Muscle of leg (tissue), 11 donors: Measurements from ENCODE around the gene PROX1. TPM values are rescaled to one million over a fixed set of nuclear protein-coding genes. Genes with fewer than 3 reads are reported as not detected.

Experiments used
- DNase-seq: peaks from one replicate; pipeline ENCODE4 v3.0.0; 2013
- H3K27ac ChIP-seq: one replicate; pipeline ENCODE4 v1.5.1; 2013; ENCODE audit warnings: mild to moderate bottlenecking, low read length, control low read depth
- H3K27me3 ChIP-seq: one replicate; pipeline ENCODE4 v1.6.1; 2013; ENCODE audit warnings: low read length; ENCODE audit not compliant: control insufficient read depth, insufficient read depth
- H3K36me3 ChIP-seq: one replicate; pipeline ENCODE4 v1.6.1; 2013; ENCODE audit warnings: low read length; ENCODE audit not compliant: control insufficient read depth, insufficient read depth
- H3K4me1 ChIP-seq: one replicate; pipeline ENCODE4 v1.6.1; 2013; ENCODE audit warnings: low read length; ENCODE audit not compliant: control insufficient read depth, insufficient read depth
- H3K4me3 ChIP-seq: one replicate; pipeline ENCODE4 v1.5.1; 2013; ENCODE audit warnings: low read length, control low read depth
- H3K9me3 ChIP-seq: replicated peaks from 2 replicates; pipeline ENCODE4 v1.6.1; 2013; ENCODE audit warnings: low read depth, low read length; ENCODE audit not compliant: control insufficient read depth
- WGBS: methylation state at CpG from one replicate; pipeline ENCODE4 v1.1.5; 2013; ENCODE audit warnings: missing lambda C conversion rate; ENCODE audit not compliant: insufficient coverage; 5-methylcytosine and 5-hydroxymethylcytosine counted together
- polyA plus RNA-seq, 8 donors: library from polyadenylated mRNA; unstranded; fragments of 120-200 nt; gene quantifications; one replicate each; pipeline versions ENCODE4 v1.2.1 to v1.2.3, GENCODE V29; 2013; ENCODE audit warnings: inconsistent platforms in 1 of 8, low replicate concordance in 1 of 8; ENCODE audit not compliant: insufficient read length in 8 of 8, insufficient read depth in 1 of 8
- total RNA-seq: library from RNA; stranded (reverse); fragments of 120-200 nt; gene quantifications from one replicate; pipeline ENCODE4 v1.2.4, GENCODE V29; 2013

PROX1 gene
- total and polyA plus RNA-seq, 9 donors: 6.5 to 13.8 (median 10.5) TPM

DNA sequence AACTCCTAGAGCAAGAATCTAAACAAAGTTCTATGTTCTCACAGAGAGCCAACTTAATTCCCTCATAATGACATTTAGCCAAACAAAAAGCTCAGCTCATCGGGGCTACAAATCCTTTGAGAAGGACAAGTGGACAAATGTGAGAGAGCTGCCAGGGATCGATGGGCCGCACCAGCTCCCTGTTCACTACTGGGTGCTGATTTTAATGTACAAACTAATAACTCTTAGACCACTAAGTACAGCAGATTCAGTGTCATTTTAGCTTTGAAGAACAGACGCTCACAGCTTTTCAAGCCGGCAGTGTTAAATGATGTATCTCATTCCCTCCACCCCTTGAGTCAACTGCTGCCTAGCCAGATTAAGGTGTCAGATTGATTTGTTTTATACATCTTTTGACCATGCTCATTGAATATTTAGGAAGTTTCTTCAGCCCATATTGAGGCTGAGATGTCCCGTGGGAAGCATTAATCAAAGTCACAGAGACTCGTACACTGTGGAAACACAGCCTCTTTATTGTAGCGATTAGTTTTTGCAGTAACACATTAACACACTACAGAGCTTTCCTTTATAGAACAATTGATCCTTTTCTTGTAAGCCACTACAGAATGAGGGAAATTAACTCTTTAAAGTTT, 21.1 kb downstream of the PROX1 start:
- H3K9me3 ChIP-seq: no peaks in the 10 kb centered on the region
- peaks cover 11% of the 10 kb centered on the region for H3K36me3 ChIP-seq
- peaks cover 5% of the 10 kb centered on the region for H3K4me1 ChIP-seq
- no peak for DNase-seq
- no CpG with 5 or more reads among the region's 8 CpGs for WGBS
- H3K4me3 ChIP-seq: no peak overlapping the region
- H3K27me3 ChIP-seq: no peaks in the 10 kb centered on the region
- no peak overlapping the region for H3K27ac ChIP-seq

GRCh38 chr1:214009423-214010196, 21.8 kb downstream of the PROX1 start:
- no peak for DNase-seq
- Histone ChIP-seq H3K36me3 (peaks cover 11% of the 10 kb centered on the region), H3K27me3 (no peaks in the 10 kb centered on the region), H3K9me3 (no peaks in the 10 kb centered on the region), H3K27ac (no peak overlapping the region), H3K4me3 (no peak overlapping the region), H3K4me1 (peaks cover 5% of the 10 kb centered on the region)
- WGBS: 77% methylated on average over 7 of the region's 14 CpGs

DNA sequence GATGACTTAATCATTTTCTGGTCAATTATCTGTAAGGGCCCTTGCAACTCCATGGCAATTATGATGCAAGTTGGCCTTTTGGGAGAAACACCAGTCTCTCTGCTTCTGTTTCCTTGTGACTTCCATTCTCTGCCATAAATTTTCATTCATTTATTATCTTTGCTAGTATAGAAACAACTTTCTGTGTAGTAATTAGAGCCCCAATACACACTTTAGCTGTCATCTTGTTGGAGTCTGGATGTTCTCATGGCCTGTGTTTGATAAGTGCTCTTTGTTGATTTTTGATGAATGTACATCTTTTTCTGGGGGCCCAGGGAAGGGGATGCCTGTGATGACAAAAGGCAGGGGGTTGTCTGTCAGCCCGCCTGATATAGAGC, 22.4 kb downstream of the PROX1 start:
- Histone ChIP-seq H3K27me3 (no peaks in the 10 kb centered on the region), H3K27ac (no peak overlapping the region), H3K36me3 (peaks cover 9% of the 10 kb centered on the region), H3K9me3 (no peaks in the 10 kb centered on the region), H3K4me3 (no peak overlapping the region), H3K4me1 (peaks cover 5% of the 10 kb centered on the region)
- DNase-seq: no peak
- 80% methylated on average over 1 of the region's 1 CpG for WGBS

GRCh38 chr1:214010717-214011116, 22.9 kb downstream of the PROX1 start:
- Histone ChIP-seq H3K36me3 (peaks cover 9% of the 10 kb centered on the region), H3K9me3 (no peaks in the 10 kb centered on the region), H3K27ac (no peak overlapping the region), H3K27me3 (no peaks in the 10 kb centered on the region), H3K4me1 (peaks cover 5% of the 10 kb centered on the region), H3K4me3 (no peak overlapping the region)
- 83% methylated on average over 1 of the region's 2 CpGs for WGBS
- no peak for DNase-seq

- Histone ChIP-seq H3K36me3 (peaks cover 10% of the 10 kb centered on the region), H3K4me1 (peaks cover 5% of the 10 kb centered on the region), H3K27ac (no peak overlapping the region), H3K27me3 (no peaks in the 10 kb centered on the region), H3K9me3 (no peaks in the 10 kb centered on the region), H3K4me3 (no peak overlapping the region)
- DNase-seq: no peak
- WGBS: no CpG with 5 or more reads among the region's 2 CpGs
Observed at GRCh38 chr1:214012418-214012817, 24.6 kb downstream of the PROX1 start.

DNA sequence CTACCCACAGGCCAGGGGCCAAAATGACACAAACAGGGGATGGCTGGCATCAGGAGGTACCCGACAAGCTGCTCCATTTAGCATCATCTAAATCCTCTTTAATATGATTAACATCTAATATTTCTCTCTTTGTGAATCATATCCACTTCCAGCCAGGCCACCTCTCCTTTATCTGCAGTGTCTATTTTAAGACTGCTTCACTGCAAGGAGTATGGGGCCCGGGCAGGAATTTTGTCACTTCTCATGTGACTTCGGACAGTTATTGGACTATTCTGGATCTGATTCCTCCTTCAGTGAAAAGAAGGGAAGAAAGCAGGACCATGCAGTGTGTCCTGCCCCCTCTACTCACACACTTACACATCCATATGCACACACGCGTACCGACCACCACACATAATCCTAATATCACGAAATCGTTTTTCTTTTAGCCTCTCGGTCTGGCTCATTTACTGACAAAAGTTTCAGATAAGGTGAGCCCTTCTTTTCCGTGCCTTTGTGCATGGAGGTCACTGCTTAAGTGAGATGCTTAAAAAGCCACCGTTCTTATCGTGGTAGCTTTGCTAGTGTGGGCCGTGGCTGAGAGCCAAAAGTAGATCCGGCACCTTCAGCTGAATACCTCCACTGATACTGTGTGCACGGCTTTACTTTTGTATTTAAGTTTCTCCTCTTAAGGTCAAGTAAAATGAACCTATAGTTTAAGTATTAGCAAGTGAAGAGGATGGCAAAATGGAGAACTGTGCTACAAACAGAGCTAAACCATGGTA, 26.0 kb downstream of the PROX1 start:
- H3K4me3 ChIP-seq: no peak overlapping the region
- DNase-seq: no peak
- H3K27me3 ChIP-seq: no peaks in the 10 kb centered on the region
- H3K27ac ChIP-seq: no peak overlapping the region
- 88% methylated on average over 12 of the region's 15 CpGs for WGBS
- H3K36me3 ChIP-seq: peaks cover 12% of the 10 kb centered on the region
- H3K9me3 ChIP-seq: no peaks in the 10 kb centered on the region
- H3K4me1 ChIP-seq: peaks cover 6% of the 10 kb centered on the region

- no peaks in the 10 kb centered on the region for H3K27me3 ChIP-seq
- 45% methylated on average over 2 of the region's 4 CpGs for WGBS
- H3K9me3 ChIP-seq: no peaks in the 10 kb centered on the region
- peaks cover 7% of the 10 kb centered on the region for H3K4me1 ChIP-seq
- no peak overlapping the region for H3K27ac ChIP-seq
- H3K36me3 ChIP-seq: peaks cover 12% of the 10 kb centered on the region
- H3K4me3 ChIP-seq: no peak overlapping the region
- DNase-seq: no peak
Observed at GRCh38 chr1:214014730-214015129, 27.0 kb downstream of the PROX1 start.

DNA sequence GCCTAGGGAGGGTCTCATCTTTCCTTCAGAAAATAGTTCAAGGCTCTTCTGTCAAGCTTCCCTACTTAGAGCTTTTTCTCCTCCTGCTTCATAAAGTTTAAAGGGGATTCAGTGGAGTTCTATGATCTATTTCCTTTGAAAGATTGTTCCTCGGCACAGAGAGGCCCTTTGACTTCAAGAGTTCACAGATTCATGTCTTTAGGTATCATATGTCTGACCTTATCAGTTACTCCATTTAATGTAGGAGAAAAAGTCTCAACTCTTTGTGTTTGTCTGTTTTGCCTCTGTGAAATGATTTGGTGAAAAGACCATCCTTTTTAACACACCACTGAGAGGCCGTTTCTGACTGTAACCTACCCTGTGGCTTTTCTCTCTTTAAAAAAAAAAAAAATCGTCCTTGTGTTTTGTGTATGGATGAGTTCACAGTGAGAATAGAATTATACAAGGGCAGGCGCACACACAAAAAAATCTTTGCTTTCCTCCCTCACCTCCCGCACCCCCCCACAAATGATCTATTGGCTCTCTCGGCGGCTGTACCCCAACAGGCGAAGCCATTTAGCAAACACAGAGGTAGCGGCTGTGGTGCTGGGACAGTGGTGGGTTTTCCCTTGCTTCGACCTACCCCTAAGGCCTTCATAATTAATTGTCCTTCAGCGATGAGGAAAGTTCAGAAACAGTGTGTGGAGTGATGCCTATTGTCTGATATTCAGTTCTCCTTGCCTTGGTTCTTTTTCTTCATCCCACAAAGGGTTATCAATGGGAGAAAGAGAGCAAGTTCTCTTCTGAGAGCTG, 29.6 kb downstream of the PROX1 start:
- DNase-seq: no peak
- Histone ChIP-seq H3K4me3 (no peak overlapping the region), H3K4me1 (peaks cover 7% of the 10 kb centered on the region), H3K36me3 (peaks cover 12% of the 10 kb centered on the region), H3K27ac (no peak overlapping the region), H3K9me3 (no peaks in the 10 kb centered on the region), H3K27me3 (no peaks in the 10 kb centered on the region)
- WGBS: no CpG with 5 or more reads among the region's 11 CpGs

DNA sequence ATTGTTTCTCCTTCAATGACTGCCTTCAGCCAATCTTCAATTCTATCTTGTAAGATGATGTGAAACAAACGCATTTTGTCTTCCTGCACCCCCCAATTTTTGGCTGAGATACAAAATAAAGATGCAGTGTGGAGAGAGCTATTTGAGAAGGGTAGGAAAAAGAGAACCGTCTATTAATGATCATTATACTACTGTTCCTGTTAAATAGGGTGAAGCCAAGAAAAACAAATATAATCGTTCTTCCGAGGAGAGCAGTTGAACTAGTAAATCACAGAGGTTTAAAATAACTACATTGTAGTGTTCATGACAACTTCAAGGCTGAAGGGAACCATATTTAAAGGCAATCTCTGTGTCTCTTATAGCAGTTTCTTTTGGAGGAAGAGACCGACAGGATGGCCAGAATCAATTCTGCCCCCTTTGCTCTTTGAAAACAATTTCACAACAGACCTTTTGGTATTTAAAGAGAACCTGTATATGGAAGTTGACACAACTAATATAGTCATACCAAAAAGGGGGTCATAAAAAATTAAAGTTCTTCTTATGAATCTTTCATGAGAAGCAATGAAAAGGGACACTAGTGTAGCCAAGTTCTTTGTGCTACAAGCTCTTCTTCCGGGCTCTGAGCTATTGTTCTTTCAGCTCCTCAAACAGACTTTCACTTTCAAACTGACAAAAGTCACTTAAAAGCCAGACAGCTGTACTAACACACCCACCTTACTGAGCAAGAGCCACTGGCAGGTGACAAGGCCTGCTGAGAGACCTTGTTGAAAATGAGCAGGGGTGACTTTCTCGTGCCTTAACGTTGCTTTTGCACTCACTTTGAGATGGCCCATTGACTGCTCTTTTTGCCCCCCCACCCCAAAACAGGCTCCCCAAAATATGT, 30.9 kb downstream of the PROX1 start:
- Histone ChIP-seq H3K4me3 (no peak overlapping the region), H3K9me3 (no peaks in the 10 kb centered on the region), H3K36me3 (peaks cover 15% of the 10 kb centered on the region), H3K27ac (no peak overlapping the region), H3K27me3 (no peaks in the 10 kb centered on the region), H3K4me1 (peaks cover 7% of the 10 kb centered on the region)
- 57% methylated on average over 2 of the region's 8 CpGs for WGBS
- no peak for DNase-seq
